Epithelial cell of esophagus (primary cell): ENCODE results near the gene TMEM154.

Experiments
- DNase-seq: peaks from one replicate; pipeline ENCODE4 v3.0.0; 2010; ENCODE audit warnings: low read depth
- H3K4me3 ChIP-seq: 2 replicates; pipeline ENCODE4 v1.5.1; 2011; ENCODE audit warnings: mild to moderate bottlenecking, low read length, control low read depth
- CTCF ChIP-seq: IDR thresholded peaks from 2 replicates; pipeline ENCODE4 v1.5.1; 2011; ENCODE audit warnings: low read depth, mild to moderate bottlenecking, low read length, control low read depth, inconsistent platforms; ENCODE audit not compliant: insufficient read depth; ENCODE audit errors: missing control alignments

Gene TMEM154

GRCh38 chr4:152678841-152679240, 956 bp downstream of the TMEM154 start:
- DNase-seq = peak; percentile 37

GRCh38 chr4:152677117-152677516, 2.7 kb downstream of the TMEM154 start:
- H3K4me3 ChIP-seq = no peak overlapping the region
- peak; percentile 38 for DNase-seq
- TF ChIP-seq CTCF = no peak

More at GRCh38 chr4:152678841-152679240, 956 bp downstream of the TMEM154 start:
- no peak for TF ChIP-seq CTCF
- peak overlapping the region; percentile 81 for H3K4me3 ChIP-seq

GRCh38 chr4:152676052-152676854, 3.5 kb downstream of the TMEM154 start:
- no peak overlapping the region for H3K4me3 ChIP-seq
- no peak for TF ChIP-seq CTCF
- DNase-seq = peak; percentile 29

- H3K4me3 ChIP-seq = no peak overlapping the region
- TF ChIP-seq CTCF = no peak
- DNase-seq = no peak
Observed at GRCh38 chr4:152674359-152674758, 5.4 kb downstream of the TMEM154 start.

GRCh38 chr4:152673489-152673888, 6.3 kb downstream of the TMEM154 start:
- no peak overlapping the region for H3K4me3 ChIP-seq
- DNase-seq = peak; percentile 82
- no peak for TF ChIP-seq CTCF

- no peak overlapping the region for H3K4me3 ChIP-seq
- no peak for TF ChIP-seq CTCF
- no peak for DNase-seq
Observed at GRCh38 chr4:152672206-152673092, 7.3 kb downstream of the TMEM154 start.
